Body of pancreas (tissue), 4 donors: ENCODE measurements around the gene ADRA2C.

Source experiments
- CTCF ChIP-seq, 7 experiments: fragments of 450-650 bp in 4 of 7; fragments of 200-600 bp in 3 of 7; sonication (generic) in 3 of 7; IDR thresholded peaks; one replicate each; pipeline ENCODE4 v1.5.1; 2016 to 2019; ENCODE audit warnings: antibody characterized with exemption in 7 of 7
- POLR2A ChIP-seq, 3 donors: fragments of 450-650 bp; IDR thresholded peaks; one replicate each; pipeline ENCODE4 v1.6.1; 2016; ENCODE audit warnings: antibody characterized with exemption in 3 of 3, mild to moderate bottlenecking in 2 of 3

GRCh38 chr4:3760841-3761240, 5.3 kb upstream of the ADRA2C start:
- no peak for TF ChIP-seq CTCF (IDR thresholded peaks at IDR 0.05)
- no peak for TF ChIP-seq POLR2A (IDR thresholded peaks at IDR 0.05)
